Upper lobe of left lung (tissue), 6 donors: Measurements from ENCODE around the gene CDC42. TPM values are rescaled to one million over a fixed set of nuclear protein-coding genes. Genes with fewer than 3 reads are reported as not detected.

Experiments used
- ATAC-seq, 2 donors: fragments of 200-7000 bp; cut with Tn5 transposase; one replicate each; pipeline ENCODE4 v1.9.1; 2022; ENCODE audit warnings: mild to moderate bottlenecking in 2 of 2, moderate library complexity in 2 of 2; ENCODE audit not compliant: low FRiP score in 2 of 2
- DNase-seq, 2 donors: peaks; one replicate each; pipeline ENCODE4 v3.0.0-alpha.2; 2019 to 2020
- H3K27ac ChIP-seq, 4 donors: fragments of 200-600 bp; sonication (generic); one replicate each; pipeline ENCODE4 v1.5.1; 2016 to 2019
- H3K27me3 ChIP-seq, 4 donors: fragments of 200-600 bp; sonication (generic); one replicate each; pipeline ENCODE4 v1.5.1; 2017 to 2019
- H3K36me3 ChIP-seq, 4 donors: fragments of 200-600 bp; sonication (generic); one replicate each; pipeline ENCODE4 v1.5.1; 2016 to 2019
- H3K4me1 ChIP-seq, 4 donors: fragments of 200-600 bp; sonication (generic); one replicate each; pipeline ENCODE4 v1.5.1; 2018 to 2019
- H3K4me3 ChIP-seq, 4 donors: fragments of 200-600 bp; sonication (generic); one replicate each; pipeline ENCODE4 v1.5.1; 2017 to 2019; ENCODE audit warnings: mild to moderate bottlenecking in 2 of 4, moderate library complexity in 1 of 4
- H3K9me3 ChIP-seq, 4 donors: fragments of 200-600 bp; sonication (generic); one replicate each; pipeline ENCODE4 v1.5.1; 2018 to 2019
- EP300 ChIP-seq, 4 donors: sonication (generic); formaldehyde crosslinking; IDR thresholded peaks; one replicate each; pipeline ENCODE4 v1.5.1; 2017; ENCODE audit warnings: antibody characterized with exemption in 4 of 4, control low read depth in 2 of 4
- POLR2A ChIP-seq, 4 donors: fragments of 450-650 bp; IDR thresholded peaks; one replicate each; pipeline ENCODE4 v1.5.1; 2016 to 2017; ENCODE audit warnings: antibody characterized with exemption in 4 of 4, mild to moderate bottlenecking in 2 of 4
- POLR2AphosphoS5 ChIP-seq, 2 donors: sonication (generic); formaldehyde crosslinking; IDR thresholded peaks; one replicate each; pipeline ENCODE4 v1.5.1; 2017; ENCODE audit warnings: antibody characterized with exemption in 2 of 2
- WGBS, 2 donors: methylation state at CpG; one replicate each; pipeline ENCODE4 v1.1.5; 2017 to 2018; 5-methylcytosine and 5-hydroxymethylcytosine counted together
- total RNA-seq, 6 donors: library from RNA; depleted of rRNA in 4 of 6; stranded (reverse); fragments of >200 nt in 4 of 6; gene quantifications; one replicate each; pipeline versions ENCODE4 v1.1.0 to v1.2.1, GENCODE V29; 2016 to 2021
- TF ChIP-seq, protein P1 (sequence below), 6 experiments: fragments of 450-650 bp in 4 of 6; fragments of 200-600 bp in 2 of 6; sonication (generic) in 2 of 6; IDR thresholded peaks; one replicate each; pipeline ENCODE4 v1.5.1; 2016 to 2019; ENCODE audit warnings: antibody characterized with exemption in 6 of 6
- donor health status: DM: no; HTN: no; CAD: no; lungs with moderate emphysema.
- donor health status: DM: no; HTN: yes; CAD: no; lungs with severe emphysema.

The CDC42 gene
- total RNA-seq, 6 donors from 2014 or later: 24.1 to 248 (median 213) TPM

DNA sequence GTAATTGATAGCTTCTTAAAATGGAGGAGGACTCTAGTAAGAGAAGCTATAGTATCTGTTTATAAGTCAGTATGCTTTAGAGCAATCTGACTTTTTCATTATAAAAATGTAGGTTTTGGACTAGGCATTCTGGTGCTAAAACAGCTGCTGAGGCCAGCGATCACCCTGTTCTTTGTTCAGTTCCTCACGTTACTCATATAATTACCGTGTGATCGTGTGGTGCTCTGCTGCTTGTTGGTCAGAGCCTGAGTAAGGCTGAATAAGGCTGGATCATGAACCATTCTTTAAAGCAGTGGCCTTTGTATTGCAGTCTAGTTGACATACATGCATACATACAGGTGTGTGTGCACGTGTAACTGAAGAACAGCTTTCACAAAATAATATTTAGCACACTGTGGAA, 25.2 kb downstream of the CDC42 start:
- H3K4me3 ChIP-seq: no peak overlapping the region
- H3K36me3 ChIP-seq: peaks cover under 1 to 52% (median 17%) of the 10 kb centered on the region in 4 donors
- H3K27me3 ChIP-seq: no peaks in the 10 kb centered on the region
- DNase-seq (no peak), ATAC-seq (no peak)
- no peaks in the 10 kb centered on the region for H3K9me3 ChIP-seq
- no peak overlapping the region for H3K27ac ChIP-seq
- 41 to 46% methylated on average over 5 of the region's 5 CpGs for WGBS, 2 donors
- TF ChIP-seq POLR2AphosphoS5 (IDR thresholded peaks at IDR 0.05) (no peak), POLR2A (IDR thresholded peaks at IDR 0.05) (no peak), EP300 (IDR thresholded peaks at IDR 0.05) (no peak)
- TF ChIP-seq, protein P1, sequence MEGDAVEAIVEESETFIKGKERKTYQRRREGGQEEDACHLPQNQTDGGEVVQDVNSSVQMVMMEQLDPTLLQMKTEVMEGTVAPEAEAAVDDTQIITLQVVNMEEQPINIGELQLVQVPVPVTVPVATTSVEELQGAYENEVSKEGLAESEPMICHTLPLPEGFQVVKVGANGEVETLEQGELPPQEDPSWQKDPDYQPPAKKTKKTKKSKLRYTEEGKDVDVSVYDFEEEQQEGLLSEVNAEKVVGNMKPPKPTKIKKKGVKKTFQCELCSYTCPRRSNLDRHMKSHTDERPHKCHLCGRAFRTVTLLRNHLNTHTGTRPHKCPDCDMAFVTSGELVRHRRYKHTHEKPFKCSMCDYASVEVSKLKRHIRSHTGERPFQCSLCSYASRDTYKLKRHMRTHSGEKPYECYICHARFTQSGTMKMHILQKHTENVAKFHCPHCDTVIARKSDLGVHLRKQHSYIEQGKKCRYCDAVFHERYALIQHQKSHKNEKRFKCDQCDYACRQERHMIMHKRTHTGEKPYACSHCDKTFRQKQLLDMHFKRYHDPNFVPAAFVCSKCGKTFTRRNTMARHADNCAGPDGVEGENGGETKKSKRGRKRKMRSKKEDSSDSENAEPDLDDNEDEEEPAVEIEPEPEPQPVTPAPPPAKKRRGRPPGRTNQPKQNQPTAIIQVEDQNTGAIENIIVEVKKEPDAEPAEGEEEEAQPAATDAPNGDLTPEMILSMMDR (IDR thresholded peaks at IDR 0.05): no peak
- peaks cover 52 to 71% (median 65%) of the 10 kb centered on the region in 4 donors for H3K4me1 ChIP-seq

DNA sequence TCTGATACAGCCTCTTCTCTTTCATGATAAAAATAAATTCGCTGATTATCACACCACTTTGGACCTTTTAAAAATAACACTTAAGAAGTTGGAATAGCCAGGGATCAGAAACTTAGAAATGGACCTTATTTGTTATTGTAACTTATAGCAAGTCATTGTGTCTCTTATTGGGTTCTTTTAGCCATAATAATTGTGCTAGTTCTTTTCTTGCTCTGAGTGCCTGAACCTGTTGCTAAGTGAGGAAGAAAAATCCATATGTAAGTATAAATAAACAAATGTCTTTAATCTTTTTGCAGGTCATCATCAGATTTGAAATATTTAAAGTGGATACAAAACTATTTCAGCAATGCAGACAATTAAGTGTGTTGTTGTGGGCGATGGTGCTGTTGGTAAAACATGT, 25.6 kb downstream of the CDC42 start:
- Histone ChIP-seq H3K4me3 (no peak overlapping the region), H3K36me3 (peaks cover 4 to 56% (median 19%) of the 10 kb centered on the region in 4 donors), H3K4me1 (peaks cover 48 to 69% (median 61%) of the 10 kb centered on the region in 4 donors), H3K9me3 (no peaks in the 10 kb centered on the region), H3K27me3 (no peaks in the 10 kb centered on the region), H3K27ac (no peak overlapping the region)
- TF ChIP-seq, protein P1 (IDR thresholded peaks at IDR 0.05): no peak
- TF ChIP-seq POLR2AphosphoS5 (IDR thresholded peaks at IDR 0.05) (no peak), EP300 (IDR thresholded peaks at IDR 0.05) (no peak), POLR2A (IDR thresholded peaks at IDR 0.05) (no peak)
- ATAC-seq (no peak), DNase-seq (no peak)
- 75 to 79% methylated on average over 2 of the region's 2 CpGs for WGBS, 2 donors

DNA sequence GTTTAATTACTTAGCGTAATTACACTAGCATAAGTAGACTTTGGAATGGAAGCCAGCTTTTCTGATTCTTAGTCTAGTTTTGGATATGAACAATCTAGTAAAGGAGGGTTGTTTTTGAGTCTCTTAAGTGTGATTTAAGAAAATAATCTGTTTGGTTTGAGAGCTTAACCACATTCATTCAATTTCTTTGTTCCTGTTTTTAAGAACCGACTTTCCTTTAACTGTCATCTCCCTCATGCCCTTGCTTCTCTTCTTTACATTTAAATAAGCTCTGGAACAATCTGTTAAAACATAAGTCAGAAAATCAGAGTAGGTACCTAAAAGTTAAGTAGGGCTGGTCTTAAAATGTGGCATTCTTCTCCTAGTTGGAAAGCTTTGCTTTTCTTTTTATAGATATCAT, 27.7 kb downstream of the CDC42 start:
- Histone ChIP-seq H3K9me3 (no peaks in the 10 kb centered on the region), H3K4me3 (no peak overlapping the region), H3K36me3 (peaks cover 5 to 53% (median 22%) of the 10 kb centered on the region in 4 donors), H3K4me1 (peaks cover 28 to 57% (median 45%) of the 10 kb centered on the region in 4 donors), H3K27ac (no peak overlapping the region), H3K27me3 (no peaks in the 10 kb centered on the region)
- 73% methylated on average over 2 of the region's 2 CpGs for WGBS, 2 donors
- DNase-seq (no peak), ATAC-seq (no peak)
- TF ChIP-seq POLR2A (IDR thresholded peaks at IDR 0.05) (no peak), POLR2AphosphoS5 (IDR thresholded peaks at IDR 0.05) (no peak), EP300 (IDR thresholded peaks at IDR 0.05) (no peak)
- TF ChIP-seq, protein P1 (IDR thresholded peaks at IDR 0.05): no peak

DNA sequence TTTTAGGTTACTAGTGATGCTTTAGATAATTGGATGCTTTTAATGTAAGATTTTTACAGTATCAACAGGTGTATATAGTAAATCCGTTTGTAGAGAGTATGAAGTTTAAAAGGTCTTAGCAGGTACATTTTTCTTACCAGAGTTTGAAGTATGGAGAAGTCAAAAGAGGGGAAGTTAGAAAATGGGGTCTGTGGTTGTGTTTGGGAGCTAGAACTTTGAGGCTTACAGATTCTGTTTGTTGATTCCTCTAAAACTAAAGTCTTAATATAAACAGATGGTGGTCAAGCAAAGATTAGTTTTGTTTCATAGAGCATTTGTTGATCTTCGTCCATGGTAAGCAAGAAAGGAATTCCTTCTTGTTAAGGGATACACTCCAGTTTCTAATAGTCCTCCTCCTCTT, 35.8 kb downstream of the CDC42 start:
- ATAC-seq: no peak
- DNase-seq: no peak
- 27 to 34% methylated on average over 2 of the region's 2 CpGs for WGBS, 2 donors
- H3K36me3 ChIP-seq: peaks cover 6 to 59% (median 28%) of the 10 kb centered on the region in 4 donors
- H3K27ac ChIP-seq: peak overlapping the region in 1 of 4 donors; percentile 56
- H3K4me3 ChIP-seq: no peak overlapping the region
- no peak for TF ChIP-seq EP300 (IDR thresholded peaks at IDR 0.05)
- TF ChIP-seq POLR2AphosphoS5 (IDR thresholded peaks at IDR 0.05): no peak
- TF ChIP-seq, protein P1 (IDR thresholded peaks at IDR 0.05): no peak
- TF ChIP-seq POLR2A (IDR thresholded peaks at IDR 0.05): no peak
- no peaks in the 10 kb centered on the region for H3K9me3 ChIP-seq
- no peaks in the 10 kb centered on the region for H3K27me3 ChIP-seq
- peaks cover 48 to 56% (median 50%) of the 10 kb centered on the region in 4 donors for H3K4me1 ChIP-seq

DNA sequence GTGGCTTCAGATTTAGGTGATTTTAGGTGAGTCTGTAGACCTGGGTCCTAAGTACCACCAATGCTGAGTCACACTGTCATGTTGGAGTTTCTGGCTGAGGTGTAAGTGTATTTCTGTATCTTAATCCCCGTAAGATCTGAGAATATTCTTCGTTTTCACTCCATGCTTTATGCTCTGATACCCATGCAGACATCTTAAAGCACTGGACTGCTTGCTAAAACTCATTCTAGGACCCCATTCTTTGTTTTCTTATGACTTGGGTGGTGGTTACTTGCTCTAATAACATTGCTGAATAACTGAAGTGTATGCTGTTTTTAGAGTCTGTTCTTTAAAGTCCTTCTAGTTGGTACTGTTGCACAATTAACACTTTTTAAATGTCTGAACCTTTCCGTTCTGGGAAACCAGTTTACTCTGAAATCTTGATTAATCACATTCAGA, 36.6 kb downstream of the CDC42 start:
- Histone ChIP-seq H3K27ac (peak overlapping the region in 3 of 4 donors; percentile 9 to 57 (median 56)), H3K4me1 (peaks cover 45 to 50% (median 48%) of the 10 kb centered on the region in 4 donors), H3K27me3 (no peaks in the 10 kb centered on the region), H3K9me3 (no peaks in the 10 kb centered on the region), H3K36me3 (peaks cover 6 to 62% (median 28%) of the 10 kb centered on the region in 4 donors), H3K4me3 (no peak overlapping the region)
- no peak for ATAC-seq
- TF ChIP-seq POLR2A (IDR thresholded peaks at IDR 0.05) (no peak), EP300 (IDR thresholded peaks at IDR 0.05) (no peak), POLR2AphosphoS5 (IDR thresholded peaks at IDR 0.05) (no peak)
- TF ChIP-seq, protein P1 (IDR thresholded peaks at IDR 0.05): no peak
- no peak for DNase-seq
- WGBS, 2 donors: 39 to 40% methylated on average over 3 of the region's 3 CpGs
